ENCODE results near the gene PKIB. TPM values are rescaled to one million over a fixed set of nuclear protein-coding genes. Genes with fewer than 3 reads are reported as not detected.

PKIB gene
- total and polyA plus RNA-seq, 2 donors (not counting 3 experiments of a cell fraction or from before 2014, with no cell fraction given): not detected

GRCh38 chr6:122612838-122613237 is 2.6 kb downstream of the PKIB start:
- DNase-seq (ENCODE audit: low read depth, low spot score): no peak
- Histone ChIP-seq H3K9me1 (replicated peaks; ENCODE audit: control insufficient read depth, extremely low read depth, insufficient read depth, low read length) (no peaks in the 10 kb centered on the region), H2AFZ (ENCODE audit: low read depth, low read length) (no peak overlapping the region), H3K27ac (ENCODE audit: insufficient read depth, low read depth, low read length) (no peak overlapping the region), H3K9ac (replicated peaks; ENCODE audit: extremely low read depth, insufficient read depth, low read length) (no peak overlapping the region), H3K9me3 (replicated peaks; ENCODE audit: control insufficient read depth, insufficient read depth, low read length) (no peaks in the 10 kb centered on the region), H4K20me1 (replicated peaks; ENCODE audit: control insufficient read depth, extremely low read depth, insufficient read depth, low read length) (no peaks in the 10 kb centered on the region), H3K4me3 (replicated peaks in 1 of 3; ENCODE audit: insufficient read depth in 1 of 3, low read depth in 1 of 3, low read length in 3 of 3) (no peak overlapping the region), H3K4me1 (ENCODE audit: control insufficient read depth, extremely low read depth, insufficient read depth, low read length) (peaks cover 9% of the 10 kb centered on the region), H3K27me3 (ENCODE audit: control insufficient read depth in 2 of 2, insufficient read depth in 2 of 2, low read length in 2 of 2) (peaks cover 7 to 21% of the 10 kb centered on the region in 2 experiments), H3K36me3 (ENCODE audit: control insufficient read depth in 2 of 2, extremely low read depth in 1 of 2, insufficient read depth in 2 of 2, low read length in 2 of 2) (no peaks in the 10 kb centered on the region), H3K4me2 (ENCODE audit: insufficient read depth, low read length) (no peak overlapping the region), H3K79me2 (ENCODE audit: control insufficient read depth, insufficient read depth, low read length) (no peaks in the 10 kb centered on the region)
- BruUV-seq (replicated peaks): no TSS peak
- POLR2A ChIA-PET: no interaction called here
- CTCF ChIA-PET: no interaction called here
- intact Hi-C loops (cut with micrococcal nuclease): loop anchor here (5.0 kb wide), 2 partner anchors 84 to 121 kb away; no protein-coding TSS in a partner anchor
- dilution Hi-C loops (cut with MboI; ENCODE audit: extremely low pct_ligation_motif_present, low sequenced_read_pairs): no loop called here
- TF ChIP-seq FOS (IDR thresholded peaks at IDR 0.05; ENCODE audit: borderline replicate concordance, insufficient read depth, low read length) (no peak), JUN (IDR thresholded peaks at IDR 0.05; ENCODE audit: borderline replicate concordance, insufficient read depth, insufficient read length, low read depth) (no peak), EZH2 (IDR thresholded peaks at IDR 0.05; ENCODE audit: borderline replicate concordance, low read depth, low read length, severe bottlenecking) (no peak), GATA2 (IDR thresholded peaks at IDR 0.05; ENCODE audit: insufficient read depth, insufficient read length, low read depth, low read length) (no peak), MYC (IDR thresholded peaks at IDR 0.05; ENCODE audit: low read depth, low read length) (no peak), POLR2AphosphoS5 (IDR thresholded peaks at IDR 0.05; ENCODE audit: insufficient read depth, low read depth, low read length) (no peak), MAX (IDR thresholded peaks at IDR 0.05; ENCODE audit: insufficient read depth, insufficient read length) (no peak), POLR2A (IDR thresholded peaks at IDR 0.05; ENCODE audit: low read depth, low read length) (no peak), CTCF (IDR thresholded peaks at IDR 0.05; ENCODE audit: extremely low read depth in 1 of 2, insufficient read depth in 1 of 2, low read depth in 1 of 2, low read length in 2 of 2) (no peak)
- FAIRE-seq: no peak

All from endothelial cell of umbilical vein (primary cell).